Measurements from ENCODE around the gene MGAT4B. TPM values are rescaled to one million over a fixed set of nuclear protein-coding genes. Genes with fewer than 3 reads are reported as not detected.
"Not testable (repeated sequence)": the region's sequence is repeated elsewhere in the genome, so short reads cannot be mapped to it uniquely, and the experiment has no call there.

MGAT4B gene
- total RNA-seq, 6 experiments from 2014 or later = 151 to 259 (median 181) TPM

DNA sequence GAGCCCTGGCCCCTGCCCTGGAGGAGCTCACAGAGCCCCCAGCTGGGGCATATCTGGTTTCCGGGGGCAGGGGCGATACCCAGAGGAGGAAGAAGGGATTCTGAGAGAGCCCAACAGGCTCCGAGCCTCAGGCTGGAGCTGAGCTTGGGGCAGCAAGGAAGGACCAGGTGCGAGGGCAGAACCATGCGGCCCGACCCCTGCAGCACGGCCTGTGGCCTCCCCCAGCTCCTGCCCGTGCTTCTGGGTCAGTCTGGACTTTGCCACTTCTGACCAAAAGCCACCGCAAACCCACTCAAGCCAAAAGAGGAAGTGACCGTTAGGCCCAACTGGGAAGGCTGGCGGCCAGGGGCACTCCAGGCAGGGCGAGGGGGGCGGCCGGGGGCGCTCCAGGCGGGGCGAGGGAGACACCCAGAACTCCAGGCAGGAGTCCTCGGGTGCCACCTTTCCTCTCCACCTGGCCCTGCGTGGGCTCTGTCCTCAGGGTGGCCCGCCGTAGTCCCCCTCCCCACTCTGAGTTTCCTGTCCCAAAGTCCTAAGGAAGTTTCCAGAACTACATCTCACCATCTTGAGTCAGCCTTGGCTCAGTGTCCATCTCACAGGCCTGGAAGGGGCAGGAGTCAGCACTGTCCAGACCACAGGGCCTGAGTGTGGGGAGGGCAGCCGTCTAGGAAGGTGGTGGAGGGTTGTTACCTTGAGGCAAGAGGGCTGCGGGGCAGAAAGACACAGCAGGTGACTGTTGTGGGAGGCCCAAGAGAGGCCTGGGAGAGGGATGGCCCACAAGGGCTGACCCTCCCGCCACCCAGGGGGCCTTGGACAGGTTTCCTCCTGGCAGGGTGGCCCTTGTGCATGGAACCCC lies 13.8 kb downstream of the MGAT4B start:
- peak overlapping the region in 2 of 3 donors; percentile 47 to 55 for H3K27ac ChIP-seq
- peak in 2 of 3 donors; percentile 41 to 59 for DNase-seq
- TF ChIP-seq, protein P1, sequence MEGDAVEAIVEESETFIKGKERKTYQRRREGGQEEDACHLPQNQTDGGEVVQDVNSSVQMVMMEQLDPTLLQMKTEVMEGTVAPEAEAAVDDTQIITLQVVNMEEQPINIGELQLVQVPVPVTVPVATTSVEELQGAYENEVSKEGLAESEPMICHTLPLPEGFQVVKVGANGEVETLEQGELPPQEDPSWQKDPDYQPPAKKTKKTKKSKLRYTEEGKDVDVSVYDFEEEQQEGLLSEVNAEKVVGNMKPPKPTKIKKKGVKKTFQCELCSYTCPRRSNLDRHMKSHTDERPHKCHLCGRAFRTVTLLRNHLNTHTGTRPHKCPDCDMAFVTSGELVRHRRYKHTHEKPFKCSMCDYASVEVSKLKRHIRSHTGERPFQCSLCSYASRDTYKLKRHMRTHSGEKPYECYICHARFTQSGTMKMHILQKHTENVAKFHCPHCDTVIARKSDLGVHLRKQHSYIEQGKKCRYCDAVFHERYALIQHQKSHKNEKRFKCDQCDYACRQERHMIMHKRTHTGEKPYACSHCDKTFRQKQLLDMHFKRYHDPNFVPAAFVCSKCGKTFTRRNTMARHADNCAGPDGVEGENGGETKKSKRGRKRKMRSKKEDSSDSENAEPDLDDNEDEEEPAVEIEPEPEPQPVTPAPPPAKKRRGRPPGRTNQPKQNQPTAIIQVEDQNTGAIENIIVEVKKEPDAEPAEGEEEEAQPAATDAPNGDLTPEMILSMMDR (IDR thresholded peaks at IDR 0.05) = no peak
- no peak for TF ChIP-seq POLR2A (IDR thresholded peaks at IDR 0.05)
- no peak for ATAC-seq
- intact Hi-C loops (cut with DNase I) = no loop called here
- 28% methylated on average over 10 of the region's 24 CpGs for WGBS (ENCODE audit: insufficient coverage, low coverage, low lambda C conversion rate, missing lambda C conversion rate)
- H3K36me3 ChIP-seq = peaks cover 0 to 8% (median 4%) of the 10 kb centered on the region in 4 donors
- peaks cover 0 to 18% (median 8%) of the 10 kb centered on the region in 4 donors for H3K4me1 ChIP-seq
- no peaks in the 10 kb centered on the region for H3K27me3 ChIP-seq
- no peak overlapping the region for H3K4me3 ChIP-seq
- no peaks in the 10 kb centered on the region for H3K9me3 ChIP-seq

- ATAC-seq = peak in 3 of 4 donors; percentile 1 to 7 (median 2)
- Histone ChIP-seq H3K36me3 (peaks cover 0 to under 1% (median 0%) of the 10 kb centered on the region in 4 donors), H3K4me1 (peaks cover 0 to 18% (median 5%) of the 10 kb centered on the region in 4 donors), H3K27me3 (no peaks in the 10 kb centered on the region), H3K27ac (peak overlapping the region in 2 of 3 donors; percentile 47 to 55), H3K4me3 (no peak overlapping the region), H3K9me3 (no peaks in the 10 kb centered on the region)
- TF ChIP-seq POLR2A (IDR thresholded peaks at IDR 0.05) = no peak
- TF ChIP-seq, protein P1 (IDR thresholded peaks at IDR 0.05) = no peak
- peak in 1 of 3 donors; percentile 61 for DNase-seq
- 40% methylated on average over 2 of the region's 15 CpGs for WGBS (ENCODE audit: insufficient coverage, low coverage, low lambda C conversion rate, missing lambda C conversion rate)
- intact Hi-C loops (cut with DNase I) = no loop called here
Measured at GRCh38 chr5:179791881-179792611, 14.6 kb downstream of the MGAT4B start.

- 97% methylated on average over 7 of the region's 9 CpGs for WGBS (ENCODE audit: insufficient coverage, low coverage, low lambda C conversion rate, missing lambda C conversion rate)
- H3K27ac ChIP-seq; H3K27me3 ChIP-seq; H3K4me3 ChIP-seq; ATAC-seq; DNase-seq; intact Hi-C loops (cut with DNase I); H3K9me3 ChIP-seq; H3K4me1 ChIP-seq; H3K36me3 ChIP-seq: not testable (repeated sequence)
Measured at GRCh38 chr5:179789278-179789677, 17.4 kb downstream of the MGAT4B start.

DNA sequence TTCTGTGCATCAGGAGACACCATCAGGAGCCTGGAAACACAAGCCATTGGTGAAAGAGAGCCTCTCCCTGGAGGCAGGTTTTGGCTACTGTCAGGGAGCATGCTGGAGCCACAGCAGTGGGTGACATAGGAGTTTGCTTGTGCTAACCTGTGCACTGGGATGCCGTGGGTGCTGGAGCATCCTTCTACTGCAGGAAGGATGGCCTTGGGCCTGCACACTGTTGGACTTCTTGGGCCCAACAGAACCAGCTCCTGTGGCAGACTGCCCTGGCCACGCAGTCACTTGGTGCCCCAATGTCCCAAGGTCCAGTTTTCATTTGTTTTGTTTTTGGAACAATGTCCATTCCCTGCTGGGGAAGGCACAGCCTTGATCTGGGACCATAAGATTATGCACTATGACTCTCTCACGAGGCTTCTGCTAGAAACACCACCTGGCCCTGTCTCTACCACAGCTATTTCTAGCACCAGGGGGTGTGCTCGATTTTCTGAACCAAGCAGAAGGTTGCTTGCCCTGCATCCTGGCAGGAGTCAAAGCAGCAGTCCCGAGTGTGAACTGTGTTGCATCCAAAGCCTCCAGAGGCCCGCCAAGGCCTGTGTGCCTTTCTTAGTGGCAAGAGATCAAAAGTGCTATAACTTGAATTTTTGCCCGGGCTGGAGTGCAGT lies 18.3 kb downstream of the MGAT4B start:
- H3K9me3 ChIP-seq = no peaks in the 10 kb centered on the region
- H3K27ac ChIP-seq = no peak overlapping the region
- no peaks in the 10 kb centered on the region for H3K36me3 ChIP-seq
- intact Hi-C loops (cut with DNase I) = no loop called here
- no peaks in the 10 kb centered on the region for H3K27me3 ChIP-seq
- H3K4me3 ChIP-seq = no peak overlapping the region
- ATAC-seq (no peak), DNase-seq (no peak)
- 66% methylated on average over 4 of the region's 7 CpGs for WGBS (ENCODE audit: insufficient coverage, low coverage, low lambda C conversion rate, missing lambda C conversion rate)
- peaks cover 0 to 6% (median 0%) of the 10 kb centered on the region in 4 donors for H3K4me1 ChIP-seq
- TF ChIP-seq, protein P1 (IDR thresholded peaks at IDR 0.05) = no peak
- TF ChIP-seq POLR2A (IDR thresholded peaks at IDR 0.05) = no peak
